Measurements from ENCODE around the gene CYB561.

Gene CYB561

GRCh38 chr17:63489291-63489690, 43.2 kb upstream of the CYB561 start:
- no peaks in the 10 kb centered on the region for H3K79me2 ChIP-seq (ENCODE audit: insufficient read depth, low read length)
- H2AFZ ChIP-seq (ENCODE audit: low read length): no peak overlapping the region
- H3K4me1 ChIP-seq (ENCODE audit: insufficient read depth, low read length, poor library complexity, severe bottlenecking): no peaks in the 10 kb centered on the region
- H3K4me3 ChIP-seq (ENCODE audit: low read length, poor library complexity, severe bottlenecking): no peak overlapping the region
- no peaks in the 10 kb centered on the region for H3F3A ChIP-seq (ENCODE audit: low read depth)
- H3K9me2 ChIP-seq (replicated peaks; ENCODE audit: low read depth, low read length): no peaks in the 10 kb centered on the region
- no peak overlapping the region for H3K4me2 ChIP-seq (ENCODE audit: low read depth, low read length, poor library complexity, severe bottlenecking)
- H3K27me3 ChIP-seq (ENCODE audit: insufficient read depth, low read length, poor library complexity, severe bottlenecking): no peaks in the 10 kb centered on the region
- H4K20me1 ChIP-seq (ENCODE audit: insufficient read depth, low read length, poor library complexity, severe bottlenecking): no peaks in the 10 kb centered on the region
- no peak overlapping the region for H3K9ac ChIP-seq (ENCODE audit: low read depth, low read length, poor library complexity, severe bottlenecking)
- H3K9me3 ChIP-seq (ENCODE audit: insufficient read depth, low read depth, low read length): no peaks in the 10 kb centered on the region
- H3K36me3 ChIP-seq (ENCODE audit: insufficient read depth, low read length): no peaks in the 10 kb centered on the region
- no peak for TF ChIP-seq EZH2phosphoT487 (IDR thresholded peaks at IDR 0.05; ENCODE audit: borderline replicate concordance)
- no peak for TF ChIP-seq CTCF (conservative IDR thresholded peaks at IDR 0.05; ENCODE audit: low read length)

- H3F3A ChIP-seq (ENCODE audit: low read depth): no peaks in the 10 kb centered on the region
- TF ChIP-seq EZH2phosphoT487 (IDR thresholded peaks at IDR 0.05; ENCODE audit: borderline replicate concordance) (no peak), CTCF (conservative IDR thresholded peaks at IDR 0.05; ENCODE audit: low read length) (no peak)
- no peaks in the 10 kb centered on the region for H3K36me3 ChIP-seq (ENCODE audit: insufficient read depth, low read length)
- H3K9me2 ChIP-seq (replicated peaks; ENCODE audit: low read depth, low read length): no peaks in the 10 kb centered on the region
- no peak overlapping the region for H3K9ac ChIP-seq (ENCODE audit: low read depth, low read length, poor library complexity, severe bottlenecking)
- H3K4me1 ChIP-seq (ENCODE audit: insufficient read depth, low read length, poor library complexity, severe bottlenecking): no peaks in the 10 kb centered on the region
- H3K4me2 ChIP-seq (ENCODE audit: low read depth, low read length, poor library complexity, severe bottlenecking): no peak overlapping the region
- no peaks in the 10 kb centered on the region for H4K20me1 ChIP-seq (ENCODE audit: insufficient read depth, low read length, poor library complexity, severe bottlenecking)
- no peaks in the 10 kb centered on the region for H3K9me3 ChIP-seq (ENCODE audit: insufficient read depth, low read depth, low read length)
- H3K79me2 ChIP-seq (ENCODE audit: insufficient read depth, low read length): no peaks in the 10 kb centered on the region
- no peak overlapping the region for H3K4me3 ChIP-seq (ENCODE audit: low read length, poor library complexity, severe bottlenecking)
- H3K27me3 ChIP-seq (ENCODE audit: insufficient read depth, low read length, poor library complexity, severe bottlenecking): no peaks in the 10 kb centered on the region
- no peak overlapping the region for H2AFZ ChIP-seq (ENCODE audit: low read length)
Observed at GRCh38 chr17:63488851-63489250, 42.7 kb upstream of the CYB561 start.

GRCh38 chr17:63487014-63487339, 40.9 kb upstream of the CYB561 start:
- no peak overlapping the region for H2AFZ ChIP-seq (ENCODE audit: low read length)
- no peak for TF ChIP-seq EZH2phosphoT487 (IDR thresholded peaks at IDR 0.05; ENCODE audit: borderline replicate concordance)
- TF ChIP-seq CTCF (conservative IDR thresholded peaks at IDR 0.05; ENCODE audit: low read length): no peak
- no peaks in the 10 kb centered on the region for H3K4me1 ChIP-seq (ENCODE audit: insufficient read depth, low read length, poor library complexity, severe bottlenecking)
- H3K4me3 ChIP-seq (ENCODE audit: low read length, poor library complexity, severe bottlenecking): no peak overlapping the region
- no peaks in the 10 kb centered on the region for H3K36me3 ChIP-seq (ENCODE audit: insufficient read depth, low read length)
- no peaks in the 10 kb centered on the region for H4K20me1 ChIP-seq (ENCODE audit: insufficient read depth, low read length, poor library complexity, severe bottlenecking)
- no peaks in the 10 kb centered on the region for H3F3A ChIP-seq (ENCODE audit: low read depth)
- H3K9me2 ChIP-seq (replicated peaks; ENCODE audit: low read depth, low read length): no peaks in the 10 kb centered on the region
- H3K79me2 ChIP-seq (ENCODE audit: insufficient read depth, low read length): no peaks in the 10 kb centered on the region
- no peaks in the 10 kb centered on the region for H3K9me3 ChIP-seq (ENCODE audit: insufficient read depth, low read depth, low read length)
- no peaks in the 10 kb centered on the region for H3K27me3 ChIP-seq (ENCODE audit: insufficient read depth, low read length, poor library complexity, severe bottlenecking)
- H3K9ac ChIP-seq (ENCODE audit: low read depth, low read length, poor library complexity, severe bottlenecking): no peak overlapping the region
- H3K4me2 ChIP-seq (ENCODE audit: low read depth, low read length, poor library complexity, severe bottlenecking): no peak overlapping the region

All from Loucy (cell line).